ENCODE measurements around the gene MYPOP. TPM values are rescaled to one million over a fixed set of nuclear protein-coding genes. Genes with fewer than 3 reads are reported as not detected.

Gene MYPOP
- total and polyA plus RNA-seq, 9 of the 15 experiments (the other 6 are each of a cell fraction or from before 2014, with no cell fraction given): 0.32 to 7.6 (median 1.6) TPM

DNA sequence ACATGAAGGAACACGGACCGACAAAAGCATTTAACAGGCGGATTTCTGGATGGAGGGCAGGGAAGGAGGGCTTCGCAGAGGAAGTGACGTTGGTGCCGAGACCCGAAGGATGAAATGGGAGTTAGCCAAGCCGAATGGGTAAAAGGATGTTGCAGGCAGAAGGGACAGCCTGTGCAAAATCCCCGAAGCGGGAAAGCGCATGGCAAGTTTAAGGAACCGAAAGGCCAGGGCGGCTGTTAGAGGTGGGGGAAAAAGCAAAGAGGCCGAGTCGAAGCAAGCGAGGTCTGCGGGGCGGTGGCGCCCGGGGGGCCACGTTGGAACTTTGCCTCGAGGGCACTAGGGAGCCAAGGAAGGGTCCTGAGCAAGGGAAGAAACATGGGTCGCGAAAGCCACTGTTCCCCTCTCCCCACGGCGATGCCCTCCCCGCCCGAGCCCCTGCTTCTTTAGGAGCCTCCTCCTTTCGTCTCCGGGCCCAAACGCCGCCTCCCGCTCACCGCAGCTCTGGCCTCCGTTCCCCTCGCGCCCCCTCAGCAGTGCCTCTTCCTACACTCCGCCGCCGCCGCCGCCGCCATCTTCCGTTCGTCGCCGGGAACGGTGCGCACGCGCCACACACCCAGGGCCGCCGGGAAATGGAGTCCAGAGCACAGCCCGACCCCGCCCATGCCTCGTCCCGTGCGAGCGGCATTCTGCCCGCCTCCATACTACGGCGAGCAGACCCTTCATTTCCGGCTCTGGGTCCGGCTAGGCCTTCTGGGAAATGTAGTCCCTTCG, 39.7 kb downstream of the MYPOP start, which contains the start of gene SYMPK (continued):
- TF ChIP-seq, protein P1, sequence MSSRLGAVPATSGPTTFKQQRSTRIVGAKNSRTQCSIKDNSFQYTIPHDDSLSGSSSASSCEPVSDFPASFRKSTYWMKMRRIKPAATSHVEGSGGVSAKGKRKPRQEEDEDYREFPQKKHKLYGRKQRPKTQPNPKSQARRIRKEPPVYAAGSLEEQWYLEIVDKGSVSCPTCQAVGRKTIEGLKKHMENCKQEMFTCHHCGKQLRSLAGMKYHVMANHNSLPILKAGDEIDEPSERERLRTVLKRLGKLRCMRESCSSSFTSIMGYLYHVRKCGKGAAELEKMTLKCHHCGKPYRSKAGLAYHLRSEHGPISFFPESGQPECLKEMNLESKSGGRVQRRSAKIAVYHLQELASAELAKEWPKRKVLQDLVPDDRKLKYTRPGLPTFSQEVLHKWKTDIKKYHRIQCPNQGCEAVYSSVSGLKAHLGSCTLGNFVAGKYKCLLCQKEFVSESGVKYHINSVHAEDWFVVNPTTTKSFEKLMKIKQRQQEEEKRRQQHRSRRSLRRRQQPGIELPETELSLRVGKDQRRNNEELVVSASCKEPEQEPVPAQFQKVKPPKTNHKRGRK (tag; IDR thresholded peaks at IDR 0.05): no peak
- TF ChIP-seq, protein P2, sequence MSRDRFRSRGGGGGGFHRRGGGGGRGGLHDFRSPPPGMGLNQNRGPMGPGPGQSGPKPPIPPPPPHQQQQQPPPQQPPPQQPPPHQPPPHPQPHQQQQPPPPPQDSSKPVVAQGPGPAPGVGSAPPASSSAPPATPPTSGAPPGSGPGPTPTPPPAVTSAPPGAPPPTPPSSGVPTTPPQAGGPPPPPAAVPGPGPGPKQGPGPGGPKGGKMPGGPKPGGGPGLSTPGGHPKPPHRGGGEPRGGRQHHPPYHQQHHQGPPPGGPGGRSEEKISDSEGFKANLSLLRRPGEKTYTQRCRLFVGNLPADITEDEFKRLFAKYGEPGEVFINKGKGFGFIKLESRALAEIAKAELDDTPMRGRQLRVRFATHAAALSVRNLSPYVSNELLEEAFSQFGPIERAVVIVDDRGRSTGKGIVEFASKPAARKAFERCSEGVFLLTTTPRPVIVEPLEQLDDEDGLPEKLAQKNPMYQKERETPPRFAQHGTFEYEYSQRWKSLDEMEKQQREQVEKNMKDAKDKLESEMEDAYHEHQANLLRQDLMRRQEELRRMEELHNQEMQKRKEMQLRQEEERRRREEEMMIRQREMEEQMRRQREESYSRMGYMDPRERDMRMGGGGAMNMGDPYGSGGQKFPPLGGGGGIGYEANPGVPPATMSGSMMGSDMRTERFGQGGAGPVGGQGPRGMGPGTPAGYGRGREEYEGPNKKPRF (IDR thresholded peaks at IDR 0.05; ENCODE audit: low read depth, low read length): no peak
- TF ChIP-seq SNIP1 (IDR thresholded peaks at IDR 0.05; ENCODE audit: low read depth) (no peak), BRF1 (IDR thresholded peaks at IDR 0.05; ENCODE audit: borderline replicate concordance, extremely low read depth, insufficient read length) (no peak), ZNF717 (CRISPR knock-in tag; IDR thresholded peaks at IDR 0.05) (no peak), SLC30A9 (CRISPR knock-in tag; IDR thresholded peaks at IDR 0.05) (no peak), ZNF143 (CRISPR knock-in tag; IDR thresholded peaks at IDR 0.05) (peak; percentile 98), ZNF41 (CRISPR knock-in tag; conservative IDR thresholded peaks at IDR 0.05) (no peak)
- TF ChIP-seq, protein P3, sequence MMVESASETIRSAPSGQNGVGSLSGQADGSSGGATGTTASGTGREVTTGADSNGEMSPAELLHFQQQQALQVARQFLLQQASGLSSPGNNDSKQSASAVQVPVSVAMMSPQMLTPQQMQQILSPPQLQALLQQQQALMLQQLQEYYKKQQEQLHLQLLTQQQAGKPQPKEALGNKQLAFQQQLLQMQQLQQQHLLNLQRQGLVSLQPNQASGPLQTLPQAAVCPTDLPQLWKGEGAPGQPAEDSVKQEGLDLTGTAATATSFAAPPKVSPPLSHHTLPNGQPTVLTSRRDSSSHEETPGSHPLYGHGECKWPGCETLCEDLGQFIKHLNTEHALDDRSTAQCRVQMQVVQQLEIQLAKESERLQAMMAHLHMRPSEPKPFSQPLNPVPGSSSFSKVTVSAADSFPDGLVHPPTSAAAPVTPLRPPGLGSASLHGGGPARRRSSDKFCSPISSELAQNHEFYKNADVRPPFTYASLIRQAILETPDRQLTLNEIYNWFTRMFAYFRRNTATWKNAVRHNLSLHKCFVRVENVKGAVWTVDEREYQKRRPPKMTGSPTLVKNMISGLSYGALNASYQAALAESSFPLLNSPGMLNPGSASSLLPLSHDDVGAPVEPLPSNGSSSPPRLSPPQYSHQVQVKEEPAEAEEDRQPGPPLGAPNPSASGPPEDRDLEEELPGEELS (CRISPR knock-in tag; IDR thresholded peaks at IDR 0.05; ENCODE audit: borderline replicate concordance): no peak
